Neural cell (in vitro differentiated cells): Measurements from ENCODE around the gene NACC2. TPM values are rescaled to one million over a fixed set of nuclear protein-coding genes. Genes with fewer than 3 reads are reported as not detected.

Experiments used
- H2AFZ ChIP-seq: fragments of 200-600, 300-800 bp; sonication (generic), shearing (Covaris generic); 2 replicates; pipeline ENCODE4 v1.6.0; 2014; ENCODE audit warnings: low read depth, mild to moderate bottlenecking, antibody characterized with exemption, low read length, moderate library complexity
- H3F3A ChIP-seq: fragments of 200-600 bp; shearing (Covaris generic); 2 replicates; pipeline ENCODE4 v1.6.1; 2016; ENCODE audit warnings: mild to moderate bottlenecking, moderate library complexity, mixed read lengths, antibody characterized with exemption, low read length; ENCODE audit not compliant: insufficient read depth, poor library complexity, severe bottlenecking
- H3K27ac ChIP-seq: fragments of 200-600, 300-800 bp; sonication (generic), shearing (Covaris generic); 2 replicates; pipeline ENCODE4 v1.5.1; 2014; ENCODE audit warnings: mild to moderate bottlenecking, low read length, moderate library complexity
- H3K27me3 ChIP-seq: fragments of 300-800, 200-600 bp; sonication (generic), shearing (Covaris generic); 2 replicates; pipeline ENCODE4 v1.6.0; 2014; ENCODE audit warnings: mild to moderate bottlenecking, low read depth, low read length, moderate library complexity; ENCODE audit not compliant: insufficient read depth
- H3K36me3 ChIP-seq: fragments of 300-800, 200-600 bp; sonication (generic), shearing (Covaris generic); 2 replicates; pipeline ENCODE4 v1.5.1; 2014; ENCODE audit warnings: mild to moderate bottlenecking, antibody characterized with exemption, low read length, moderate library complexity; ENCODE audit not compliant: insufficient read depth
- H3K4me2 ChIP-seq: fragments of 300-800, 200-600 bp; sonication (generic), shearing (Covaris generic); 2 replicates; pipeline ENCODE4 v1.6.0; 2014; ENCODE audit warnings: mild to moderate bottlenecking, low read length
- H3K4me3 ChIP-seq: fragments of 300-800, 200-600 bp; sonication (generic), shearing (Covaris generic); 2 replicates; pipeline ENCODE4 v1.5.1; 2014; ENCODE audit warnings: mild to moderate bottlenecking, low read length, moderate library complexity
- H3K79me2 ChIP-seq: fragments of 200-600 bp; shearing (Covaris generic); replicated peaks from 2 replicates; pipeline ENCODE4 v1.6.0; 2014; ENCODE audit warnings: mild to moderate bottlenecking, low read length, moderate library complexity; ENCODE audit not compliant: insufficient read depth
- H3K9ac ChIP-seq: fragments of 300-800, 200-600 bp; sonication (generic), shearing (Covaris generic); 2 replicates; pipeline ENCODE4 v1.6.1; 2016; ENCODE audit warnings: mild to moderate bottlenecking, low read length, mixed read lengths
- H3K9me2 ChIP-seq: fragments of 200-600 bp; shearing (Covaris generic); 2 replicates; pipeline ENCODE4 v1.6.1; 2016; ENCODE audit warnings: mild to moderate bottlenecking, low read length, mixed read lengths; ENCODE audit not compliant: insufficient read depth
- H3K9me3 ChIP-seq: fragments of 200-600, 300-800 bp; sonication (generic), shearing (Covaris generic); 2 replicates; pipeline ENCODE4 v1.6.1; 2016; ENCODE audit warnings: mild to moderate bottlenecking, mixed run types, low read length, moderate library complexity, mixed read lengths
- H4K20me1 ChIP-seq: fragments of 200-600 bp; shearing (Covaris generic); 2 replicates; pipeline ENCODE4 v1.6.1; 2016; ENCODE audit warnings: mild to moderate bottlenecking, mixed run types; ENCODE audit not compliant: insufficient read depth
- EP300 ChIP-seq: fragments of 450-650 bp; conservative IDR thresholded peaks from 2 replicates; pipeline ENCODE4 v1.6.1; 2014; ENCODE audit warnings: antibody characterized with exemption, mild to moderate bottlenecking, moderate library complexity; ENCODE audit not compliant: poor library complexity, severe bottlenecking
- EZH2 ChIP-seq: fragments of 200-600, 300-800 bp; shearing (Covaris generic), sonication (generic); IDR thresholded peaks from 2 replicates; pipeline ENCODE4 v1.6.1; 2014; ENCODE audit warnings: antibody characterized with exemption, low read length, borderline replicate concordance, mild to moderate bottlenecking; ENCODE audit not compliant: insufficient read depth, poor library complexity, severe bottlenecking
- MXI1 ChIP-seq: fragments of 450-650 bp; conservative IDR thresholded peaks from 2 replicates; pipeline ENCODE4 v1.6.1; 2014; ENCODE audit warnings: antibody characterized with exemption, mild to moderate bottlenecking; ENCODE audit not compliant: poor library complexity, severe bottlenecking
- POLR2AphosphoS5 ChIP-seq: IDR thresholded peaks from 2 replicates; pipeline ENCODE4 v1.6.1; 2012
- RAD21 ChIP-seq: fragments of 450-650 bp; conservative IDR thresholded peaks from 2 replicates; pipeline ENCODE4 v1.6.1; 2014; ENCODE audit warnings: antibody characterized with exemption, mild to moderate bottlenecking, moderate library complexity
- SMC3 ChIP-seq: fragments of 450-650 bp; conservative IDR thresholded peaks from 2 replicates; pipeline ENCODE4 v1.6.1; 2014; ENCODE audit warnings: antibody characterized with exemption, mild to moderate bottlenecking, moderate library complexity; ENCODE audit not compliant: poor library complexity
- TAF1 ChIP-seq: IDR thresholded peaks from 2 replicates; pipeline ENCODE4 v1.6.1; 2012; ENCODE audit warnings: low read depth
- polyA plus RNA-seq: library from polyadenylated mRNA; depleted of rRNA; stranded (reverse); fragments of >200 nt; gene quantifications from 2 replicates; pipeline ENCODE4 v1.2.3, GENCODE V29; 2014
- TF ChIP-seq, protein P1 (sequence below): IDR thresholded peaks from 2 replicates; pipeline ENCODE4 v1.6.1; 2012; ENCODE audit warnings: borderline replicate concordance
- TF ChIP-seq, protein P2 (sequence below): fragments of 450-650 bp; IDR thresholded peaks from 2 replicates; pipeline ENCODE4 v1.5.1; 2014; ENCODE audit warnings: antibody characterized with exemption, mild to moderate bottlenecking, moderate library complexity; ENCODE audit not compliant: poor library complexity, severe bottlenecking

Gene NACC2
- polyA plus RNA-seq, 1 donor from 2014 or later, result 1.7 TPM

DNA sequence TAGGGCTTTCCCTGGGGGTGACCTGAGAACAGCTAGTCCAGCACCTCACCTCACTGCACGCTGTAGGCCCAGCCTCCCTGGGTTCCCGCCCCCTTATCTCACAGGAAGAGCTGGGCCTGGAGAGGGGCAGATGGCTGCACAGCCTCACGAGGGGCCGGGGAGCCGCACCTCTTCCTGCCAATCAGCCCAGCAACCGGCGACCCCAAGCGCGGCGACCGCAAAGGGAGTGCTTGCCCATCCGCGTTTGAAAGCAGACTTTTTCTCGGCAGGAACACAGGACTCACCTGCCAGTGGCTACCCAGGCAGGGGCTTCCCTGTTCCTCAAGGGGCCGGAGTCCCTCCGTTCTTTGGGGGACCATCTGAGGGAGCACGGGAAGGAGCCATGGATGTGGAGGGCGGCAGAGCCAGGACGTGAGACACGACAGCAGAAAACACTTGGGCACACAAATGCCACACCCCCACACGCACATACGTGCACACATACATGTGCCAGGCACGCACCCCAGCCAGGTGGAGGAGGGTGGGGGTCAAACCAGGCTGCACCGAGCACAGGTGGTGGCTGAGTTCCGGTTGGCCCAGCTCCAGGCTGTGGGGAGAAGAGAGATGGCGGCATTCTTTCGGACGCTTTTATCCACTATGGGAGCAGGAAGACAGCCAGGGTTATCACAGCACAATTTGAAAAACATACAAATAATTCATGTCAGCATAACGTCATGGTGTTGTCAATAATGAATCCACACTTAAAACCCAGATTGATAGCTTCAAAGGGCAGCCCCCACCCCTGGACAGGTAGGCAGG lies 12.3 kb upstream of the NACC2 start:
- Histone ChIP-seq H3K9ac (no peak overlapping the region), H3K27ac (no peak overlapping the region)

DNA sequence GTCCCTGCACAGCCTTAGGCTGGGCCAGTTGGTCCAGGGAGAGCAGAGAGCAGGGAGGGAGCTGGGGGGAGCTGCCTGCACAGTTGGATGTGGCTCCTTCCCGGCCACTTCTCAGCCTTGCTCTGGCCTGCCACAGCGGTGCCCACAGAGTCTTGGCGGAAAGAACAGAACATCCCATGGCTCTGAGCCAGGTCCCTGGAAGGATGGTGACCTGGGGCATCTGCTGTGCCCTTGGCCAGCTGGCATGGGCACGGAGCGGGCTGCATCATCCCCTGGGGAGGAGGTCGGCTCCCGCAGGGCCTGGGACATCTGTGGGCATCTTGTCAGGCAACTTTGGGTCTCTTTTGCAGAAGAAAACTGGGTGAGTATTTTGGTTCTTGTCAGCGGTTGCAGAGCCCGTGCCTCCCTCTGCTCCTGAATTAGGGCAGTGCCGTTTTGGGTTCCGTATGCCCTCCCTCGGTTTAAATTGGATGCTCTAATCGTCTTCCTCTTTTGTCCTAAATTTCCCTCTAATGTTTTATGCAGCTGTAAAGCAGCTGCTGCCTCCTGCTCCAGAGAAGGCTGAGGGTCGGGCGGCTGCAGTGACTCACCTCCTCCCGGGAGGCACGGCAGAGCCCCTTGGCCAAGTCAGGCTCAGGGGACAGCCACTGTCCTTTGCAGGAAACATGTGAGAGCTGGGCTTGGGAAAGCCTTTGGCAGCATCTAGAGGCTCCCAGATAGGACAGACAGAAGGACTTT lies 10.5 kb upstream of the NACC2 start:
- Histone ChIP-seq H3K4me2 (no peak overlapping the region), H3F3A (no peaks in the 10 kb centered on the region), H3K9ac (no peak overlapping the region), H3K9me2 (no peaks in the 10 kb centered on the region), H3K79me2 (no peaks in the 10 kb centered on the region), H3K36me3 (no peaks in the 10 kb centered on the region), H3K27me3 (no peaks in the 10 kb centered on the region), H3K27ac (no peak overlapping the region), H4K20me1 (no peaks in the 10 kb centered on the region), H3K9me3 (no peaks in the 10 kb centered on the region), H3K4me3 (no peak overlapping the region), H2AFZ (no peak overlapping the region)
- TF ChIP-seq MXI1, result no peak
- TF ChIP-seq SMC3, result no peak
- TF ChIP-seq, protein P1, sequence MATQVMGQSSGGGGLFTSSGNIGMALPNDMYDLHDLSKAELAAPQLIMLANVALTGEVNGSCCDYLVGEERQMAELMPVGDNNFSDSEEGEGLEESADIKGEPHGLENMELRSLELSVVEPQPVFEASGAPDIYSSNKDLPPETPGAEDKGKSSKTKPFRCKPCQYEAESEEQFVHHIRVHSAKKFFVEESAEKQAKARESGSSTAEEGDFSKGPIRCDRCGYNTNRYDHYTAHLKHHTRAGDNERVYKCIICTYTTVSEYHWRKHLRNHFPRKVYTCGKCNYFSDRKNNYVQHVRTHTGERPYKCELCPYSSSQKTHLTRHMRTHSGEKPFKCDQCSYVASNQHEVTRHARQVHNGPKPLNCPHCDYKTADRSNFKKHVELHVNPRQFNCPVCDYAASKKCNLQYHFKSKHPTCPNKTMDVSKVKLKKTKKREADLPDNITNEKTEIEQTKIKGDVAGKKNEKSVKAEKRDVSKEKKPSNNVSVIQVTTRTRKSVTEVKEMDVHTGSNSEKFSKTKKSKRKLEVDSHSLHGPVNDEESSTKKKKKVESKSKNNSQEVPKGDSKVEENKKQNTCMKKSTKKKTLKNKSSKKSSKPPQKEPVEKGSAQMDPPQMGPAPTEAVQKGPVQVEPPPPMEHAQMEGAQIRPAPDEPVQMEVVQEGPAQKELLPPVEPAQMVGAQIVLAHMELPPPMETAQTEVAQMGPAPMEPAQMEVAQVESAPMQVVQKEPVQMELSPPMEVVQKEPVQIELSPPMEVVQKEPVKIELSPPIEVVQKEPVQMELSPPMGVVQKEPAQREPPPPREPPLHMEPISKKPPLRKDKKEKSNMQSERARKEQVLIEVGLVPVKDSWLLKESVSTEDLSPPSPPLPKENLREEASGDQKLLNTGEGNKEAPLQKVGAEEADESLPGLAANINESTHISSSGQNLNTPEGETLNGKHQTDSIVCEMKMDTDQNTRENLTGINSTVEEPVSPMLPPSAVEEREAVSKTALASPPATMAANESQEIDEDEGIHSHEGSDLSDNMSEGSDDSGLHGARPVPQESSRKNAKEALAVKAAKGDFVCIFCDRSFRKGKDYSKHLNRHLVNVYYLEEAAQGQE, result no peak
- no peak for TF ChIP-seq EZH2
- no peak for TF ChIP-seq RAD21
- TF ChIP-seq, protein P2, sequence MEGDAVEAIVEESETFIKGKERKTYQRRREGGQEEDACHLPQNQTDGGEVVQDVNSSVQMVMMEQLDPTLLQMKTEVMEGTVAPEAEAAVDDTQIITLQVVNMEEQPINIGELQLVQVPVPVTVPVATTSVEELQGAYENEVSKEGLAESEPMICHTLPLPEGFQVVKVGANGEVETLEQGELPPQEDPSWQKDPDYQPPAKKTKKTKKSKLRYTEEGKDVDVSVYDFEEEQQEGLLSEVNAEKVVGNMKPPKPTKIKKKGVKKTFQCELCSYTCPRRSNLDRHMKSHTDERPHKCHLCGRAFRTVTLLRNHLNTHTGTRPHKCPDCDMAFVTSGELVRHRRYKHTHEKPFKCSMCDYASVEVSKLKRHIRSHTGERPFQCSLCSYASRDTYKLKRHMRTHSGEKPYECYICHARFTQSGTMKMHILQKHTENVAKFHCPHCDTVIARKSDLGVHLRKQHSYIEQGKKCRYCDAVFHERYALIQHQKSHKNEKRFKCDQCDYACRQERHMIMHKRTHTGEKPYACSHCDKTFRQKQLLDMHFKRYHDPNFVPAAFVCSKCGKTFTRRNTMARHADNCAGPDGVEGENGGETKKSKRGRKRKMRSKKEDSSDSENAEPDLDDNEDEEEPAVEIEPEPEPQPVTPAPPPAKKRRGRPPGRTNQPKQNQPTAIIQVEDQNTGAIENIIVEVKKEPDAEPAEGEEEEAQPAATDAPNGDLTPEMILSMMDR, result no peak
- no peak for TF ChIP-seq POLR2AphosphoS5
- TF ChIP-seq EP300, result no peak
- TF ChIP-seq TAF1, result no peak

More for the DNA sequence above, 12.3 kb upstream of the NACC2 start:
- no peaks in the 10 kb centered on the region for H3K36me3 ChIP-seq
- TF ChIP-seq POLR2AphosphoS5 (no peak), EZH2 (no peak)
- TF ChIP-seq, protein P1, result no peak
- H3K4me2 ChIP-seq, result no peak overlapping the region
- H4K20me1 ChIP-seq, result no peaks in the 10 kb centered on the region
- H3K9me3 ChIP-seq, result no peaks in the 10 kb centered on the region
- no peak overlapping the region for H3K4me3 ChIP-seq
- no peaks in the 10 kb centered on the region for H3K79me2 ChIP-seq
- H3K27me3 ChIP-seq, result no peaks in the 10 kb centered on the region
- no peaks in the 10 kb centered on the region for H3F3A ChIP-seq
- no peaks in the 10 kb centered on the region for H3K9me2 ChIP-seq
- H2AFZ ChIP-seq, result no peak overlapping the region
